ENCODE data around the gene ANO3.

ANO3 gene

GRCh38 chr11:26608507-26609146 is 276.7 kb downstream of the ANO3 start:
- Histone ChIP-seq H3K4me3 (ENCODE audit: low read length) (no peak overlapping the region), H3K27ac (ENCODE audit: low read length) (no peak overlapping the region), H3K9ac (ENCODE audit: low read length) (no peak overlapping the region), H3K27me3 (ENCODE audit: low read depth, low read length) (no peaks in the 10 kb centered on the region), H2AFZ (ENCODE audit: low read depth, low read length) (no peak overlapping the region), H3K79me2 (ENCODE audit: low read length) (no peaks in the 10 kb centered on the region), H3K4me2 (ENCODE audit: low read length) (no peak overlapping the region), H3K36me3 (replicated peaks; ENCODE audit: low read depth, low read length) (no peaks in the 10 kb centered on the region), H3K4me1 (ENCODE audit: low read length) (no peaks in the 10 kb centered on the region), H3K9me3 (ENCODE audit: insufficient read depth, low read length) (no peaks in the 10 kb centered on the region), H4K20me1 (ENCODE audit: insufficient read depth, low read length) (no peaks in the 10 kb centered on the region)
- TF ChIP-seq CTCF (IDR thresholded peaks at IDR 0.05; ENCODE audit: low read depth, low read length) (no peak), EZH2phosphoT487 (IDR thresholded peaks at IDR 0.05; ENCODE audit: low read depth) (no peak)

DNA sequence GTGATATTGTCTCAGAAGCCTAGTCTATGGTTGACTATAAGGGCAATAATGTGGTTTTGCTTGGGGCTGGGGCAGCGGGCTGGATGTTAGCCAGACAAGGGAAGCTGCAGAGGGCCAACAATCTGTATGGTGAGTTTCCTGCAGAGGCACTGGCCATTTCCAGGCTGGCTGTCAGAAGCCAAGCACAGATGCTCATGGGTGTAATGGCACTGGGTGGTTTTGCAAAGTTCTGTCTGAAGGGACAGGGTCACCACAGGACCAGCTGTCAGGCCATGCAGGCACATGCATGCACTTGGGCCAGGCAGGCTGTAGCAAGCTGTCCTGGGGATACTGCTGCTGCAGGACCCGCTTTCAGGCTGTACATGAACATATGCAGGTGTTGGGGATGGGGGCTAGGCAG is 281.8 kb downstream of the ANO3 start:
- Histone ChIP-seq H4K20me1 (ENCODE audit: insufficient read depth, low read length) (no peaks in the 10 kb centered on the region), H3K27me3 (ENCODE audit: low read depth, low read length) (no peaks in the 10 kb centered on the region), H3K79me2 (ENCODE audit: low read length) (no peaks in the 10 kb centered on the region), H3K9me3 (ENCODE audit: insufficient read depth, low read length) (no peaks in the 10 kb centered on the region), H3K4me2 (ENCODE audit: low read length) (no peak overlapping the region), H3K9ac (ENCODE audit: low read length) (no peak overlapping the region), H3K36me3 (replicated peaks; ENCODE audit: low read depth, low read length) (no peaks in the 10 kb centered on the region), H3K4me3 (ENCODE audit: low read length) (no peak overlapping the region), H3K4me1 (ENCODE audit: low read length) (no peaks in the 10 kb centered on the region), H3K27ac (ENCODE audit: low read length) (no peak overlapping the region), H2AFZ (ENCODE audit: low read depth, low read length) (no peak overlapping the region)
- TF ChIP-seq EZH2phosphoT487 (IDR thresholded peaks at IDR 0.05; ENCODE audit: low read depth) (no peak), CTCF (IDR thresholded peaks at IDR 0.05; ENCODE audit: low read depth, low read length) (no peak)

- no peak overlapping the region for H3K9ac ChIP-seq (ENCODE audit: low read length)
- no peak overlapping the region for H3K4me3 ChIP-seq (ENCODE audit: low read length)
- no peaks in the 10 kb centered on the region for H4K20me1 ChIP-seq (ENCODE audit: insufficient read depth, low read length)
- no peaks in the 10 kb centered on the region for H3K27me3 ChIP-seq (ENCODE audit: low read depth, low read length)
- H3K36me3 ChIP-seq (replicated peaks; ENCODE audit: low read depth, low read length) = no peaks in the 10 kb centered on the region
- TF ChIP-seq EZH2phosphoT487 (IDR thresholded peaks at IDR 0.05; ENCODE audit: low read depth) (no peak), CTCF (IDR thresholded peaks at IDR 0.05; ENCODE audit: low read depth, low read length) (no peak)
- no peak overlapping the region for H2AFZ ChIP-seq (ENCODE audit: low read depth, low read length)
- no peak overlapping the region for H3K27ac ChIP-seq (ENCODE audit: low read length)
- H3K79me2 ChIP-seq (ENCODE audit: low read length) = no peaks in the 10 kb centered on the region
- H3K9me3 ChIP-seq (ENCODE audit: insufficient read depth, low read length) = no peaks in the 10 kb centered on the region
- H3K4me1 ChIP-seq (ENCODE audit: low read length) = no peaks in the 10 kb centered on the region
- H3K4me2 ChIP-seq (ENCODE audit: low read length) = no peak overlapping the region
Observed at GRCh38 chr11:26618441-26618840, 286.5 kb downstream of the ANO3 start.

DNA sequence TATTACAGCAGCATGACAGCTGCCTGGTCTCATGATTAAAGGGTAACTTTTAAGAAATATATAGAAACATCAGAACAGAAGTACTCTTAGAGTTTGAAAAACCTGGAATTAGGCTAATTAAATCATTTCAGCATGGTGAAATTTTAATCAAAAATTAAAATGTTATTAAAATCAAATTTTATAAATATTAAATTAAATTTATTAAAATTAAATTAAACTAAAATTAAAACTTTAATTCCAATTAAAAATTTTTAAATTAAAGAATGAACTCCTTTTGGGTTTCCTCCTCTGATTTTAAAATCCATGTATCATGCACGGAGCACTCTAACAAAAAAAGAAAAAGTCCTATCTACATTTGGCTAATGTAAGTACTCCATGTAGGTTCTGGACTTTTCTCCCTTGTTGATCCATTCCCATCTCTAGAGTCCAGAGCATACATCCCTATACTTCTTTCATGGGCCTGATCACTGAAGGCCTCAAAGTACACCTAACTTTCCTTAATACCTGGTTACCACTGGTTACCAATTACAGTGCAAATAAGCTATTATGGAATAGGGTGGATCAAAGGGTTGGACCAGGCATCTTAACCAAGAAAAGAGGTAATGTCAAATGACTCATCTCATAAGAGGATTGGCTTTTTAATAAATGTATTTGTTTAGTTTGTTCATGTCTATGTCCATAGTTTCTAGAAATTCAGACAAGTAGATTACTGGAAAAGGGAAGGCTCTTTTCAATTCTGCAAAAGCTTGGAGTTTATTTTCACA is 288.5 kb downstream of the ANO3 start:
- TF ChIP-seq EZH2phosphoT487 (IDR thresholded peaks at IDR 0.05; ENCODE audit: low read depth) (no peak), CTCF (IDR thresholded peaks at IDR 0.05; ENCODE audit: low read depth, low read length) (no peak)
- no peak overlapping the region for H2AFZ ChIP-seq (ENCODE audit: low read depth, low read length)

More for the DNA sequence above, 288.5 kb downstream of the ANO3 start:
- H3K4me2 ChIP-seq (ENCODE audit: low read length) = no peak overlapping the region
- no peaks in the 10 kb centered on the region for H3K27me3 ChIP-seq (ENCODE audit: low read depth, low read length)
- no peak overlapping the region for H3K27ac ChIP-seq (ENCODE audit: low read length)
- H4K20me1 ChIP-seq (ENCODE audit: insufficient read depth, low read length) = no peaks in the 10 kb centered on the region
- no peaks in the 10 kb centered on the region for H3K79me2 ChIP-seq (ENCODE audit: low read length)
- no peak overlapping the region for H3K4me3 ChIP-seq (ENCODE audit: low read length)
- no peaks in the 10 kb centered on the region for H3K36me3 ChIP-seq (replicated peaks; ENCODE audit: low read depth, low read length)
- H3K9me3 ChIP-seq (ENCODE audit: insufficient read depth, low read length) = no peaks in the 10 kb centered on the region
- no peaks in the 10 kb centered on the region for H3K4me1 ChIP-seq (ENCODE audit: low read length)
- H3K9ac ChIP-seq (ENCODE audit: low read length) = no peak overlapping the region
